SK-N-MC (cell line): Measurements from ENCODE around the gene RBM47.

Experiments
- EZH2 ChIP-seq: fragments of 200-600 bp; sonication (generic); IDR thresholded peaks from one replicate; pipeline ENCODE4 v1.6.1; 2017; ENCODE audit warnings: antibody characterized with exemption
- POLR2AphosphoS5 ChIP-seq: IDR thresholded peaks from 2 replicates; pipeline ENCODE4 v1.6.1; 2012; ENCODE audit warnings: mild to moderate bottlenecking, low read depth, low read length, borderline replicate concordance

DNA sequence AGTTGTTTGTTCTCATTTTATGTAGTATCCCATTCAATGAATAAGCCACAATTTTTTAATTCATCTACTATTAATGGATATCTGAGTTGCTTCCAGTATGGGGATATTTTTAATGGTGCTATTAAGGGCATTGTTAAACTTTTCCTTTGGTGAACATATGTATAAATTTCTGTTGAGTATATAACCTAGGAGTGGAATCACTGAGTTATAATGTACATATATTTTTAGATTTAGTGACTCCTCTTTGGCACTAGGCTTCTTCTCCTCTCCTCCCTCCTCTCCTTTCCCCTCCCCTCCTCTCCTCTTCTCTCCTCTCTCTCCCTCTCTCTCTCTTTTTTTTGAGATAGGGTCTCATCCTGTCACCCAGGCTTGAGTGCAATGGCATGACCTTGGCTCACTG is 26.4 kb downstream of the RBM47 start:
- no peak for TF ChIP-seq EZH2
- no peak for TF ChIP-seq POLR2AphosphoS5
